Neural cell (in vitro differentiated cells): ENCODE results near the gene SNTG2. TPM values are rescaled to one million over a fixed set of nuclear protein-coding genes. Genes with fewer than 3 reads are reported as not detected.

Experiments
- H2AFZ ChIP-seq: fragments of 200-600, 300-800 bp; sonication (generic), shearing (Covaris generic); 2 replicates; pipeline ENCODE4 v1.6.0; 2014; ENCODE audit warnings: low read depth, mild to moderate bottlenecking, antibody characterized with exemption, low read length, moderate library complexity
- H3F3A ChIP-seq: fragments of 200-600 bp; shearing (Covaris generic); 2 replicates; pipeline ENCODE4 v1.6.1; 2016; ENCODE audit warnings: mild to moderate bottlenecking, moderate library complexity, mixed read lengths, antibody characterized with exemption, low read length; ENCODE audit not compliant: insufficient read depth, poor library complexity, severe bottlenecking
- H3K27ac ChIP-seq: fragments of 200-600, 300-800 bp; sonication (generic), shearing (Covaris generic); 2 replicates; pipeline ENCODE4 v1.5.1; 2014; ENCODE audit warnings: mild to moderate bottlenecking, low read length, moderate library complexity
- H3K27me3 ChIP-seq: fragments of 300-800, 200-600 bp; sonication (generic), shearing (Covaris generic); 2 replicates; pipeline ENCODE4 v1.6.0; 2014; ENCODE audit warnings: mild to moderate bottlenecking, low read depth, low read length, moderate library complexity; ENCODE audit not compliant: insufficient read depth
- H3K36me3 ChIP-seq: fragments of 300-800, 200-600 bp; sonication (generic), shearing (Covaris generic); 2 replicates; pipeline ENCODE4 v1.5.1; 2014; ENCODE audit warnings: mild to moderate bottlenecking, antibody characterized with exemption, low read length, moderate library complexity; ENCODE audit not compliant: insufficient read depth
- H3K4me2 ChIP-seq: fragments of 300-800, 200-600 bp; sonication (generic), shearing (Covaris generic); 2 replicates; pipeline ENCODE4 v1.6.0; 2014; ENCODE audit warnings: mild to moderate bottlenecking, low read length
- H3K4me3 ChIP-seq: fragments of 300-800, 200-600 bp; sonication (generic), shearing (Covaris generic); 2 replicates; pipeline ENCODE4 v1.5.1; 2014; ENCODE audit warnings: mild to moderate bottlenecking, low read length, moderate library complexity
- H3K79me2 ChIP-seq: fragments of 200-600 bp; shearing (Covaris generic); replicated peaks from 2 replicates; pipeline ENCODE4 v1.6.0; 2014; ENCODE audit warnings: mild to moderate bottlenecking, low read length, moderate library complexity; ENCODE audit not compliant: insufficient read depth
- H3K9ac ChIP-seq: fragments of 300-800, 200-600 bp; sonication (generic), shearing (Covaris generic); 2 replicates; pipeline ENCODE4 v1.6.1; 2016; ENCODE audit warnings: mild to moderate bottlenecking, low read length, mixed read lengths
- H3K9me2 ChIP-seq: fragments of 200-600 bp; shearing (Covaris generic); 2 replicates; pipeline ENCODE4 v1.6.1; 2016; ENCODE audit warnings: mild to moderate bottlenecking, low read length, mixed read lengths; ENCODE audit not compliant: insufficient read depth
- H3K9me3 ChIP-seq: fragments of 200-600, 300-800 bp; sonication (generic), shearing (Covaris generic); 2 replicates; pipeline ENCODE4 v1.6.1; 2016; ENCODE audit warnings: mild to moderate bottlenecking, mixed run types, low read length, moderate library complexity, mixed read lengths
- H4K20me1 ChIP-seq: fragments of 200-600 bp; shearing (Covaris generic); 2 replicates; pipeline ENCODE4 v1.6.1; 2016; ENCODE audit warnings: mild to moderate bottlenecking, mixed run types; ENCODE audit not compliant: insufficient read depth
- EP300 ChIP-seq: fragments of 450-650 bp; conservative IDR thresholded peaks from 2 replicates; pipeline ENCODE4 v1.6.1; 2014; ENCODE audit warnings: antibody characterized with exemption, mild to moderate bottlenecking, moderate library complexity; ENCODE audit not compliant: poor library complexity, severe bottlenecking
- EZH2 ChIP-seq: fragments of 200-600, 300-800 bp; shearing (Covaris generic), sonication (generic); IDR thresholded peaks from 2 replicates; pipeline ENCODE4 v1.6.1; 2014; ENCODE audit warnings: antibody characterized with exemption, low read length, borderline replicate concordance, mild to moderate bottlenecking; ENCODE audit not compliant: insufficient read depth, poor library complexity, severe bottlenecking
- MXI1 ChIP-seq: fragments of 450-650 bp; conservative IDR thresholded peaks from 2 replicates; pipeline ENCODE4 v1.6.1; 2014; ENCODE audit warnings: antibody characterized with exemption, mild to moderate bottlenecking; ENCODE audit not compliant: poor library complexity, severe bottlenecking
- POLR2AphosphoS5 ChIP-seq: IDR thresholded peaks from 2 replicates; pipeline ENCODE4 v1.6.1; 2012
- RAD21 ChIP-seq: fragments of 450-650 bp; conservative IDR thresholded peaks from 2 replicates; pipeline ENCODE4 v1.6.1; 2014; ENCODE audit warnings: antibody characterized with exemption, mild to moderate bottlenecking, moderate library complexity
- REST ChIP-seq: IDR thresholded peaks from 2 replicates; pipeline ENCODE4 v1.6.1; 2012; ENCODE audit warnings: borderline replicate concordance
- SMC3 ChIP-seq: fragments of 450-650 bp; conservative IDR thresholded peaks from 2 replicates; pipeline ENCODE4 v1.6.1; 2014; ENCODE audit warnings: antibody characterized with exemption, mild to moderate bottlenecking, moderate library complexity; ENCODE audit not compliant: poor library complexity
- TAF1 ChIP-seq: IDR thresholded peaks from 2 replicates; pipeline ENCODE4 v1.6.1; 2012; ENCODE audit warnings: low read depth
- polyA plus RNA-seq: library from polyadenylated mRNA; depleted of rRNA; stranded (reverse); fragments of >200 nt; gene quantifications from 2 replicates; pipeline ENCODE4 v1.2.3, GENCODE V29; 2014
- TF ChIP-seq, protein P1 (sequence below): fragments of 450-650 bp; IDR thresholded peaks from 2 replicates; pipeline ENCODE4 v1.5.1; 2014; ENCODE audit warnings: antibody characterized with exemption, mild to moderate bottlenecking, moderate library complexity; ENCODE audit not compliant: poor library complexity, severe bottlenecking

Gene SNTG2
- polyA plus RNA-seq, 1 donor from 2014 or later: not detected

- Histone ChIP-seq H3K36me3 (no peaks in the 10 kb centered on the region), H3K9me2 (no peaks in the 10 kb centered on the region), H4K20me1 (no peaks in the 10 kb centered on the region), H3K4me2 (no peak overlapping the region), H3K79me2 (no peaks in the 10 kb centered on the region), H2AFZ (no peak overlapping the region), H3K27ac (no peak overlapping the region), H3K9me3 (no peaks in the 10 kb centered on the region), H3F3A (no peaks in the 10 kb centered on the region), H3K27me3 (no peaks in the 10 kb centered on the region), H3K4me3 (no peak overlapping the region), H3K9ac (no peak overlapping the region)
- no peak for TF ChIP-seq REST
- no peak for TF ChIP-seq SMC3
- no peak for TF ChIP-seq TAF1
- TF ChIP-seq, protein P1, sequence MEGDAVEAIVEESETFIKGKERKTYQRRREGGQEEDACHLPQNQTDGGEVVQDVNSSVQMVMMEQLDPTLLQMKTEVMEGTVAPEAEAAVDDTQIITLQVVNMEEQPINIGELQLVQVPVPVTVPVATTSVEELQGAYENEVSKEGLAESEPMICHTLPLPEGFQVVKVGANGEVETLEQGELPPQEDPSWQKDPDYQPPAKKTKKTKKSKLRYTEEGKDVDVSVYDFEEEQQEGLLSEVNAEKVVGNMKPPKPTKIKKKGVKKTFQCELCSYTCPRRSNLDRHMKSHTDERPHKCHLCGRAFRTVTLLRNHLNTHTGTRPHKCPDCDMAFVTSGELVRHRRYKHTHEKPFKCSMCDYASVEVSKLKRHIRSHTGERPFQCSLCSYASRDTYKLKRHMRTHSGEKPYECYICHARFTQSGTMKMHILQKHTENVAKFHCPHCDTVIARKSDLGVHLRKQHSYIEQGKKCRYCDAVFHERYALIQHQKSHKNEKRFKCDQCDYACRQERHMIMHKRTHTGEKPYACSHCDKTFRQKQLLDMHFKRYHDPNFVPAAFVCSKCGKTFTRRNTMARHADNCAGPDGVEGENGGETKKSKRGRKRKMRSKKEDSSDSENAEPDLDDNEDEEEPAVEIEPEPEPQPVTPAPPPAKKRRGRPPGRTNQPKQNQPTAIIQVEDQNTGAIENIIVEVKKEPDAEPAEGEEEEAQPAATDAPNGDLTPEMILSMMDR: no peak
- TF ChIP-seq EZH2: no peak
- no peak for TF ChIP-seq EP300
- no peak for TF ChIP-seq MXI1
- TF ChIP-seq RAD21: no peak
- no peak for TF ChIP-seq POLR2AphosphoS5
These were observed 121.0 kb downstream of the SNTG2 start for GRCh38 chr2:1071650-1072049.

DNA sequence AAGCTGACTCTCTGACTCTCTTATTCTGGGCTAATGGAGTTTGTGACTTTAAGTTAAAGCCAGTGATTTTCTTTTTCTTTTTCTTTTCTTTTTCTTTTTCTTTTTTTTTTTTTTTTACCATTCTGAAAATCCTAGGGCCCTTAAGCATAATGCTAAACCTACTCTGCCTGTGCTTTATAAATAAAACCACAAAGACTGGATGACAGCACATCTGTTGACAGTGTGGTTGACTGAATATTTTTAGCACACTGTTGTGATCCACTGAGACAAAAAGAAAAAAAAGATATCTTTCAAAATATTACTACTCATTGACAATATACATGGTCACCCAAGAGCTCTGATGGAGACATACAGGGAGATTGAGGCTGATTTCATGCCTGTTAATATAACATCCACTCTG, 121.6 kb downstream of the SNTG2 start:
- no peak overlapping the region for H2AFZ ChIP-seq
- no peak overlapping the region for H3K9ac ChIP-seq
- no peaks in the 10 kb centered on the region for H3K27me3 ChIP-seq
- H3K4me3 ChIP-seq: no peak overlapping the region
- no peaks in the 10 kb centered on the region for H3K9me3 ChIP-seq
- H4K20me1 ChIP-seq: no peaks in the 10 kb centered on the region
- H3K4me2 ChIP-seq: no peak overlapping the region
- no peaks in the 10 kb centered on the region for H3F3A ChIP-seq
- TF ChIP-seq SMC3: no peak
- no peak for TF ChIP-seq EP300
- TF ChIP-seq EZH2: no peak
- TF ChIP-seq REST: no peak
- no peak for TF ChIP-seq TAF1
- H3K79me2 ChIP-seq: no peaks in the 10 kb centered on the region
- H3K27ac ChIP-seq: no peak overlapping the region
- no peaks in the 10 kb centered on the region for H3K36me3 ChIP-seq
- H3K9me2 ChIP-seq: no peaks in the 10 kb centered on the region
